ENCODE data around the gene CEBPA. TPM values are rescaled to one million over a fixed set of nuclear protein-coding genes. Genes with fewer than 3 reads are reported as not detected.
"Not testable (repeated sequence)": the region's sequence is repeated elsewhere in the genome, so short reads cannot be mapped to it uniquely, and the experiment has no call there.

The CEBPA gene
- total and polyA plus RNA-seq, 4 experiments from 2014 or later = 0.20 to 2.4 (median 1.6) TPM

DNA sequence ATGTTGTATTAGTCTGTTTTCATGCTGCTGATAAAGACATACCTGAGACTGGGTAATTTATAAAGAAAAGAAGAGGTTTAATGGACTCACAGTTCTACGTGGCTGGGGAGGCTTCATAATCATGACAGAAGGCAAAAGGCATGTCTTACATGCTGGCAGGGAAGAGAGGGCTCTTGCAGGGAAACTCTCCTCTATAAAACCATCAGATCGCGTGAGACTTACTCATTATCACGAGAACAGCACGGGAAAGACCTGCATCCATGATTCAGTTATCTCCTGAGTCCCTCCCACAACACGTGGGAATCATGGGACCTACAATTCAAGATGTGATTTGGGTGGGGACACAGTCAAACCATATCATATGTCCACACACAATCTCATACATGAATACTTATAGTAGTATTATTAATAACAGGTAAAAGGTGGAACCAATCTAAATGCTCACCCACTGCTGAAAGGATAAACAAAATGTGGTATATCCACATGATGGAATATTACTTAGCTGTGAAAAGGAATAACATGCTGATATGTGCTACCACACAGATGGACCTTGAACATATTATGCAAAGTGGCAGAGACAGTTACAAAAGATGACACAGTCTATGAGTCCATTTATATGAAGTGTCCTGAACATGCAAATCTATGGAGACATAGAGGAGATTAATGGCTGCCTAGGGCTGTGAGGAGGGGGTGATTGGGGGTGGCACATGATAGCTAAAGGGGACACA, 20.9 kb upstream of the CEBPA start:
- no peak overlapping the region for H3K4me3 ChIP-seq (ENCODE audit: low read length in 2 of 2)
- ChIA-PET POLR2A (ENCODE audit: partially characterized antibody) (no interaction called here), CTCF (ENCODE audit: partially characterized antibody) (no interaction called here)
- peaks cover 0 to 6% of the 10 kb centered on the region in 2 donors for H3K36me3 Mint-ChIP-seq
- H3K36me3 ChIP-seq (ENCODE audit: insufficient read depth, low read length) = no peaks in the 10 kb centered on the region
- no peak overlapping the region for H3K27ac ChIP-seq (ENCODE audit: low read depth, low read length)
- H3K4me1 ChIP-seq (ENCODE audit: insufficient read depth, low read length) = no peaks in the 10 kb centered on the region
- H3K4me3 Mint-ChIP-seq = no peak overlapping the region
- H3K27ac Mint-ChIP-seq = peak overlapping the region in 1 of 7 donors; percentile 0
- no peak for DNase-seq
- intact Hi-C loops (cut with micrococcal nuclease) = no loop called here
- H3K9me3 Mint-ChIP-seq = peaks cover 0 to 19% (median 11%) of the 10 kb centered on the region in 8 donors
- no peaks in the 10 kb centered on the region for H3K27me3 ChIP-seq (ENCODE audit: insufficient read depth, low read length)
- peaks cover 1 to 2% of the 10 kb centered on the region in 2 donors for H3K27me3 Mint-ChIP-seq
- H3K4me1 Mint-ChIP-seq = no peaks in the 10 kb centered on the region
- H3K9me3 ChIP-seq (ENCODE audit: control insufficient read depth in 1 of 2, low read length in 2 of 2) = no peaks in the 10 kb centered on the region

DNA sequence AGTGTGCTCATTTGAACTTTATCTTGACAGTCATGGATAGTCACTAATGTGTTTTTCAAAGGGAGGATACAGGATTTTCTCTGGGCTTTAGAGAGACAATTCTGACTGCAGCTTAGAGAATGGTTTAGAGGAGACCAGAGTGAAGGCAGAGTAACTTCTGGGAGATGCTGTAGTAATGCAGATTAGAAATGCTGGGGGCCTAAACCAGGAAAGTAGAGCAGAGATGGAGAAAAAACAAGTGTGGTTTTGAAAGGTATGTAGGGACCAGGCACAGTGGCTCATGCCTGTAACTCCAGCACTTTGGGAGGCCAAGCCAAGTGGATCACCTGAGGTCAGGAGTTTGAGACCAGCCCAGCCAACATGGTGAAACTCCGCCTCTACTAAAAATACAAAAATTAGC, 18.3 kb upstream of the CEBPA start:
- Mint-ChIP-seq H3K27ac (no peak overlapping the region), H3K4me3 (no peak overlapping the region), H3K4me1 (no peaks in the 10 kb centered on the region), H3K36me3 (peaks cover 0 to 6% of the 10 kb centered on the region in 2 donors), H3K27me3 (peaks cover 2 to 6% of the 10 kb centered on the region in 2 donors), H3K9me3 (peaks cover 0 to 19% (median 11%) of the 10 kb centered on the region in 8 donors)
- Histone ChIP-seq H3K4me1 (ENCODE audit: insufficient read depth, low read length) (no peaks in the 10 kb centered on the region), H3K9me3 (ENCODE audit: control insufficient read depth in 1 of 2, low read length in 2 of 2) (no peaks in the 10 kb centered on the region), H3K27ac (ENCODE audit: low read depth, low read length) (no peak overlapping the region), H3K27me3 (ENCODE audit: insufficient read depth, low read length) (no peaks in the 10 kb centered on the region), H3K4me3 (ENCODE audit: low read length in 2 of 2) (no peak overlapping the region), H3K36me3 (ENCODE audit: insufficient read depth, low read length) (no peaks in the 10 kb centered on the region)
- no peak for DNase-seq
- intact Hi-C loops (cut with micrococcal nuclease) = no loop called here
- POLR2A ChIA-PET (ENCODE audit: partially characterized antibody) = no interaction called here
- CTCF ChIA-PET (ENCODE audit: partially characterized antibody) = no interaction called here

DNA sequence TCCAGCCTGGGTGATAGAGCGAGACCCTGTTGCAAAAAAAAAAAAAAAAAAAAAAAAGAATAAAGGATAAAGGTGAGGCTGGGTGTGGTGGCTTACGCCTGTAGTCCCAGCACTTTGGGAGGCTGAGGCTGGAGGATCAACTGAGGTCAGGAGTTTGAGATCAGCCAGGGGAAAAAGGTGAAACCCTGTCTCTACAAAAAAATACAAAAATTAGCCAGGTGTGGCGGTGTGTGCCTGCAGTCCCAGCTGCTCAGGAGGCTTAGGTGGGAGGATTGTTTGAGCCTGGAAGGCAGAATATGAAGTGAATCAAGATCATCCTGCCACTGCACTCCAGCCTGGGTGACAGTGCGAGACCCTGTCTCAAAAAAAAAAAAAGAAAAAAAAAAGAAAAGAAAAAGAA, 15.7 kb upstream of the CEBPA start:
- H3K4me3 Mint-ChIP-seq; H3K27ac Mint-ChIP-seq; DNase-seq; H3K36me3 Mint-ChIP-seq; POLR2A ChIA-PET (ENCODE audit: partially characterized antibody); H3K9me3 ChIP-seq (ENCODE audit: control insufficient read depth in 1 of 2, low read length in 2 of 2); H3K27ac ChIP-seq (ENCODE audit: low read depth, low read length); intact Hi-C loops (cut with micrococcal nuclease); H3K36me3 ChIP-seq (ENCODE audit: insufficient read depth, low read length); H3K27me3 Mint-ChIP-seq; H3K4me1 Mint-ChIP-seq; H3K27me3 ChIP-seq (ENCODE audit: insufficient read depth, low read length); H3K4me3 ChIP-seq (ENCODE audit: low read length in 2 of 2); H3K4me1 ChIP-seq (ENCODE audit: insufficient read depth, low read length): not testable (repeated sequence)
- H3K9me3 Mint-ChIP-seq = peaks cover 0 to 19% (median 11%) of the 10 kb centered on the region in 8 donors
- CTCF ChIA-PET (ENCODE audit: partially characterized antibody) = interaction anchor here (0.7 kb wide), 1 partner anchor 613 kb away, joined by 3 read pairs; no protein-coding TSS in a partner anchor

DNA sequence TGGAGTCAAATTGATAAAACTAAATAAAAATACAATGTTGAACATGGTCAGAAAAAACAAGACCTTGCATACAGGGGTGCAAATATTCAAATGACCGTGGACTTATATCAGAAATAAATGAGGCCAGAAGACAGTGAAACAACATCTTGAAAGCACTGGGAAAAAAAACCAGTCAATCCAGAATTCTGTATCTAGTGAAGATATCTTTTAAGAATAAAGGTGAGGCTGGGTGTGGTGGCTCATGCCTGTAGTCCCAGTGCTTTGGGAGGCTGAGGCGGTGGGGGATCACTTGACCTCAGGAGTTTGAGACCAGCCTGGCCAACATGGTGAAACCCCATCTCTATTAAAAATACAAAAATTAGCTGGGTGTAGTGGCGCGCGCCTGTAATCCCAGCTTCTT, 15.2 kb upstream of the CEBPA start:
- Histone ChIP-seq H3K4me1 (ENCODE audit: insufficient read depth, low read length) (no peaks in the 10 kb centered on the region), H3K9me3 (ENCODE audit: control insufficient read depth in 1 of 2, low read length in 2 of 2) (no peaks in the 10 kb centered on the region), H3K27me3 (ENCODE audit: insufficient read depth, low read length) (no peaks in the 10 kb centered on the region), H3K27ac (ENCODE audit: low read depth, low read length) (no peak overlapping the region), H3K4me3 (ENCODE audit: low read length in 2 of 2) (no peak overlapping the region), H3K36me3 (ENCODE audit: insufficient read depth, low read length) (no peaks in the 10 kb centered on the region)
- H3K4me3 Mint-ChIP-seq = no peak overlapping the region
- H3K4me1 Mint-ChIP-seq = no peaks in the 10 kb centered on the region
- H3K9me3 Mint-ChIP-seq = peaks cover 0 to 18% (median 10%) of the 10 kb centered on the region in 8 donors
- POLR2A ChIA-PET (ENCODE audit: partially characterized antibody) = no interaction called here
- CTCF ChIA-PET (ENCODE audit: partially characterized antibody) = interaction anchor here (0.7 kb wide), 1 partner anchor 612 kb away, joined by 3 read pairs; no protein-coding TSS in a partner anchor
- DNase-seq = no peak
- intact Hi-C loops (cut with micrococcal nuclease) = no loop called here
- peaks cover 4 to 6% of the 10 kb centered on the region in 2 donors for H3K27me3 Mint-ChIP-seq
- H3K36me3 Mint-ChIP-seq = peaks cover 0 to 6% of the 10 kb centered on the region in 2 donors
- H3K27ac Mint-ChIP-seq = no peak overlapping the region

DNA sequence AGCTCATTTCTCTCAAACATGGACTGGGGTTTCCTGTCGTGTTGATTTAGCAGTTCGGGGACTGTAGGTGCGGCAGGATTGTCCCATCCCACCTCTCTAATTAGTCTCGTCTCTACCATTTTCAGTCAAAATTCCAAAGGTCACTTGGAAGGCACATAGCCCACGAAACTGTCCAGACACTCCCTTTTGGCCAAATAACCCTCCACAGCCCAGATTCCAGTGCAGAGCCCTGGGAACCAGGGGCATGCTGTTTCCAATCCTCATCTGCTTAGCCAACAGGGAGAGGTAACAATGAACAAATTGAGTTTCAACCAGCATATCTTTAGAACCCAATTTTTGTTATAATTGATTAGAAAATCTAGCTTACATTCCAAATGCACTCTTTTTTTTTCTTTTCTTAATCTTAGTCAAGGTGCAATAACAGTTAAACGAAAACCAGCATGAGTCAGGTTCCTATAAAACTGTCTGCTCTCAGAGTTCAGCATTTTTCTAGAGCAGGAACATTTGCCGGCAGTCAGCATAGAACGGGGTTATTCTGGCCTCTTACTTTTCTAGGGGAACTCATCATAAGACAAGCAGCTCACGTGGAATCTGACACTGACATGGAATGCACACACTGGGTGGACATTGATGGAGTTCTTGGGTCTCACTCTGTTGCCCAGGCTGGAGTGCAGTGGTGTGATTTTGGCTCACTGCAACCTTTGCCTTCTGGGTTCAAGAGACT, 14.4 kb upstream of the CEBPA start:
- Mint-ChIP-seq H3K4me1 (no peaks in the 10 kb centered on the region), H3K4me3 (no peak overlapping the region), H3K36me3 (peaks cover 0 to 6% of the 10 kb centered on the region in 2 donors), H3K9me3 (peaks cover 0 to 17% (median 10%) of the 10 kb centered on the region in 8 donors), H3K27ac (no peak overlapping the region), H3K27me3 (peaks cover 4 to 6% of the 10 kb centered on the region in 2 donors)
- no peak for DNase-seq
- Histone ChIP-seq H3K27me3 (ENCODE audit: insufficient read depth, low read length) (no peaks in the 10 kb centered on the region), H3K27ac (ENCODE audit: low read depth, low read length) (no peak overlapping the region), H3K9me3 (ENCODE audit: control insufficient read depth in 1 of 2, low read length in 2 of 2) (no peaks in the 10 kb centered on the region), H3K36me3 (ENCODE audit: insufficient read depth, low read length) (no peaks in the 10 kb centered on the region), H3K4me1 (ENCODE audit: insufficient read depth, low read length) (no peaks in the 10 kb centered on the region), H3K4me3 (ENCODE audit: low read length in 2 of 2) (no peak overlapping the region)
- ChIA-PET POLR2A (ENCODE audit: partially characterized antibody) (no interaction called here), CTCF (ENCODE audit: partially characterized antibody) (no interaction called here)
- intact Hi-C loops (cut with micrococcal nuclease) = no loop called here

DNA sequence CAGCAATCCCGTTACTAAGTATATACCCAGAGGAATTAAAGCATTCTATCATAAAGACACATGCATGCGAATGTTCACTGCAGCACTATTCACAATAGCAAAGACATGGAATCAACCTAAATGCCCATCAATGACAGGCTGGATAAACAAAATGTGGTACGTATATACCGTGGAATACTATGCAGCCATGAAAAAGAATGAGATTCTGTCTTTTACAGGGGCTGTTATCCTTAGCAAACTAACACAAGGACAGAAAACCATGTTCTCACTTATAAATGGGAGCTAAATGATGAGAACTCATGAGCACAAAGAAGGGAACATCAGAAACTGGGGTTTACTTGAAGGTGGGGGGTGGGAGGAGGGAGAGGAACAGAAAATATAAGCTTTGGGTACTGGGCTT, 10.5 kb upstream of the CEBPA start:
- H3K4me3 ChIP-seq (ENCODE audit: low read length in 2 of 2); H3K27me3 ChIP-seq (ENCODE audit: insufficient read depth, low read length); H3K9me3 Mint-ChIP-seq; H3K36me3 Mint-ChIP-seq; H3K4me1 Mint-ChIP-seq; H3K4me3 Mint-ChIP-seq; H3K36me3 ChIP-seq (ENCODE audit: insufficient read depth, low read length); H3K9me3 ChIP-seq (ENCODE audit: control insufficient read depth in 1 of 2, low read length in 2 of 2); H3K4me1 ChIP-seq (ENCODE audit: insufficient read depth, low read length); POLR2A ChIA-PET (ENCODE audit: partially characterized antibody); H3K27ac ChIP-seq (ENCODE audit: low read depth, low read length); DNase-seq; H3K27ac Mint-ChIP-seq; intact Hi-C loops (cut with micrococcal nuclease): not testable (repeated sequence)
- CTCF ChIA-PET (ENCODE audit: partially characterized antibody) = interaction anchor here (1.1 kb wide), 1 partner anchor 9 kb away, joined by 3 read pairs; no protein-coding TSS in a partner anchor
- peaks cover 7 to 13% of the 10 kb centered on the region in 2 donors for H3K27me3 Mint-ChIP-seq

DNA sequence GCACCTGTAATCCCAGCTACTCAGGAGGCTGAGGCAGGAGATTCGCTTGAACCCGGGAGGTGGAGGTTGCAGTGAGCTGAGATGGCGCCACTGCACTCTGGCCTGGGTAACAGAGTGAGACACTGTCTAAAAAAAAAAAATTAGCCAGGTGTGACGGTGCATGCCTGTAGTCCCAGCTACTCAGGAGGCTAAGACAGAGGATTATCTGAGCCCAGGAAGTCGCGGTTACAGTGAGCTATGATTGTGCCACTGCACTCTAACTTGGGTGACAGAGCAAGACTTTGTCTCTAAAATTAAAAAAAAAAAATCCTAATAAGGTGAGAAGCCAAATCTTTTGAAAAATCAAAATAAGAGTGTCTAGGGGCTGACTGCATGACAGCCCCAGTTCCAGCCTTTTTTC, 9.7 kb upstream of the CEBPA start:
- H3K36me3 Mint-ChIP-seq = no peaks in the 10 kb centered on the region

More for the DNA sequence above, 9.7 kb upstream of the CEBPA start:
- Histone ChIP-seq H3K36me3 (ENCODE audit: insufficient read depth, low read length) (no peaks in the 10 kb centered on the region), H3K27me3 (ENCODE audit: insufficient read depth, low read length) (no peaks in the 10 kb centered on the region), H3K9me3 (ENCODE audit: control insufficient read depth in 1 of 2, low read length in 2 of 2) (no peaks in the 10 kb centered on the region), H3K4me1 (ENCODE audit: insufficient read depth, low read length) (no peaks in the 10 kb centered on the region), H3K4me3 (ENCODE audit: low read length in 2 of 2) (no peak overlapping the region), H3K27ac (ENCODE audit: low read depth, low read length) (no peak overlapping the region)
- Mint-ChIP-seq H3K4me3 (no peak overlapping the region), H3K4me1 (no peaks in the 10 kb centered on the region), H3K27ac (no peak overlapping the region), H3K27me3 (peaks cover 7 to 13% of the 10 kb centered on the region in 2 donors), H3K9me3 (no peaks in the 10 kb centered on the region)
- intact Hi-C loops (cut with micrococcal nuclease) = no loop called here
- CTCF ChIA-PET (ENCODE audit: partially characterized antibody) = interaction anchor here (0.6 to 1.1 kb wide), 2 partner anchors 8 to 13 kb away, joined by 3 read pairs; no protein-coding TSS in a partner anchor
- DNase-seq = no peak
- POLR2A ChIA-PET (ENCODE audit: partially characterized antibody) = no interaction called here
